Spleen (tissue), 11 donors: Measurements from ENCODE around the gene UNC93A. TPM values are rescaled to one million over a fixed set of nuclear protein-coding genes. Genes with fewer than 3 reads are reported as not detected.

Experiments used
- DNase-seq: peaks from one replicate; pipeline ENCODE4 v3.0.0-alpha.2; 2020
- H3K27ac ChIP-seq, 8 donors: fragments of 200-600 bp; sonication (generic) in 7 of 8; 1 replicate in 4 of 8; 2 replicates in 4 of 8; pipeline versions ENCODE4 v1.5.0 to v1.8.0; 2016 to 2021; ENCODE audit warnings: inconsistent platforms in 4 of 8, mild to moderate bottlenecking in 4 of 8, moderate library complexity in 1 of 8
- H3K27me3 ChIP-seq, 7 donors: fragments of 200-600 bp; sonication (generic) in 6 of 7; replicated peaks in 1 of 7; 1 replicate in 4 of 7; 2 replicates in 3 of 7; pipeline versions ENCODE4 v1.5.0 to v1.8.0; 2016 to 2021; ENCODE audit warnings: inconsistent platforms in 3 of 7, mild to moderate bottlenecking in 1 of 7
- H3K36me3 ChIP-seq, 6 donors: fragments of 200-600 bp; sonication (generic) in 5 of 6; 1 replicate in 4 of 6; 2 replicates in 2 of 6; pipeline versions ENCODE4 v1.5.0 to v1.8.0; 2016 to 2021; ENCODE audit warnings: inconsistent platforms in 2 of 6
- H3K4me1 ChIP-seq, 6 donors: fragments of 200-600 bp; sonication (generic) in 5 of 6; 1 replicate in 3 of 6; 2 replicates in 3 of 6; pipeline versions ENCODE4 v1.5.0 to v1.8.0; 2016 to 2021; ENCODE audit warnings: inconsistent platforms in 3 of 6
- H3K4me3 ChIP-seq, 8 donors: fragments of 200-600 bp; sonication (generic) in 7 of 8; 1 replicate in 4 of 8; 2 replicates in 4 of 8; pipeline versions ENCODE4 v1.5.0 to v1.8.0; 2016 to 2021; ENCODE audit warnings: inconsistent platforms in 4 of 8, mild to moderate bottlenecking in 4 of 8, moderate library complexity in 2 of 8
- H3K9me3 ChIP-seq, 8 donors: fragments of 200-600 bp; sonication (generic) in 7 of 8; 1 replicate in 4 of 8; 2 replicates in 4 of 8; pipeline versions ENCODE4 v1.5.0 to v1.8.0; 2016 to 2021; ENCODE audit warnings: inconsistent platforms in 4 of 8
- POLR2A ChIP-seq, 3 donors: fragments of 450-650 bp; IDR thresholded peaks; one replicate each; pipeline ENCODE4 v1.5.1; 2017; ENCODE audit warnings: antibody characterized with exemption in 3 of 3, mild to moderate bottlenecking in 1 of 3
- POLR2AphosphoS5 ChIP-seq, 3 donors: sonication (generic); formaldehyde crosslinking; IDR thresholded peaks; one replicate each; pipeline ENCODE4 v1.5.1; 2017; ENCODE audit warnings: antibody characterized with exemption in 3 of 3
- WGBS, 5 donors: extraction: QIAGEN DNeasy Blood & Tissue Kit in 3 of 5; methylation state at CpG; one replicate each; pipeline versions ENCODE4 v1.1.5 to v1.1.7; 2013 to 2018; 5-methylcytosine and 5-hydroxymethylcytosine counted together
- intact Hi-C: fragments of 100-400 bp; cut with DNase I; formaldehyde crosslinking; loops from one replicate; pipeline ENCODE4 v1.15.0; 2023; ENCODE audit warnings: low total_unique reads
- polyA plus RNA-seq, 3 donors: library from polyadenylated mRNA; stranded (reverse); fragments of 200-250 nt; gene quantifications; one replicate each; pipeline ENCODE4 v1.2.1, GENCODE V29; 2013
- total RNA-seq, 7 donors: library from RNA; depleted of rRNA in 3 of 7; stranded (reverse); fragments of >200 nt in 3 of 7; fragmentation: NEBNext Ultra II Directional in 4 of 7; extraction: Animal tissue kit (Norgen Biotek cat#: 25700) in 4 of 7; gene quantifications; one replicate each; pipeline versions ENCODE4 v1.1.0 to v1.2.1, GENCODE V29; 2016 to 2021
- TF ChIP-seq, protein P1 (sequence below), 11 experiments: fragments of 200-600 bp in 7 of 11; fragments of 450-650 bp in 4 of 11; sonication (generic) in 4 of 11; IDR thresholded peaks in 8 of 11; conservative IDR thresholded peaks in 3 of 11; 1 replicate in 7 of 11; 2 replicates in 4 of 11; pipeline versions ENCODE4 v1.4.0 to v1.8.0; 2016 to 2021; ENCODE audit warnings: antibody characterized with exemption in 11 of 11, inconsistent platforms in 4 of 11, mild to moderate bottlenecking in 1 of 11
- donor health status: healthy with polysubstance abuse.
- donor health status: DM: no; HTN: no; CAD: no; lungs with moderate emphysema.
- donor health status: DM: no; HTN: no; CAD: no.
- donor health status: Bipolar disorder and iron deficiency.
- donor health status: healthy.
- donor health status: DM: no; HTN: no; CAD: no.
- donor health status: DM: yes; HTN: yes; CAD: no.

Gene UNC93A
- total and polyA plus RNA-seq, 10 donors = not detected

DNA sequence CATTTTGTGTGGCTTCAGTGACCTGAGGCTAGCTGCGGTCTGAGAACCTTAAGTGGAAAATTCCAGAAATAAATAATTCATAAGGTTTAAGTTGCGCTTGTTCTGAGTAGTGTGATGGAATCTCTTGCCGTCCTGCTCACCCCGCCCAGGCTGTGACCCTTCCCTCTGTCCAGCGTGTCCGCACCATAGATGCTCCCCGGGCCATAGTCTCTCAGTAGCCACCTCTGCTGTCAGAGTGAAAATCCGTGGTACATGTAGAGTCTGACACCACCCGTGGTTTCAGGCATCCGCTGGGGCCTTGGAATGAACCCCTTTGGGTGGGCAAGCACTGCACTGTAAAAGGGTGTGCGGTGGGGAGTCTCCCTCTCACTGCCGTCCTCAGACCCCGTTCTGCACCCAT, 11.7 kb downstream of the UNC93A start:
- Histone ChIP-seq H3K27me3 (peaks cover 0 to 23% (median 0%) of the 10 kb centered on the region in 7 donors), H3K4me3 (no peak overlapping the region), H3K27ac (no peak overlapping the region), H3K9me3 (no peaks in the 10 kb centered on the region), H3K36me3 (no peaks in the 10 kb centered on the region), H3K4me1 (no peaks in the 10 kb centered on the region)
- DNase-seq = peak; percentile 27
- 73 to 90% (median 80%) methylated on average over 13 of the region's 13 CpGs for WGBS, 5 donors
- TF ChIP-seq POLR2A (IDR thresholded peaks at IDR 0.05) = no peak
- TF ChIP-seq POLR2AphosphoS5 (IDR thresholded peaks at IDR 0.05) = no peak
- TF ChIP-seq, protein P1, sequence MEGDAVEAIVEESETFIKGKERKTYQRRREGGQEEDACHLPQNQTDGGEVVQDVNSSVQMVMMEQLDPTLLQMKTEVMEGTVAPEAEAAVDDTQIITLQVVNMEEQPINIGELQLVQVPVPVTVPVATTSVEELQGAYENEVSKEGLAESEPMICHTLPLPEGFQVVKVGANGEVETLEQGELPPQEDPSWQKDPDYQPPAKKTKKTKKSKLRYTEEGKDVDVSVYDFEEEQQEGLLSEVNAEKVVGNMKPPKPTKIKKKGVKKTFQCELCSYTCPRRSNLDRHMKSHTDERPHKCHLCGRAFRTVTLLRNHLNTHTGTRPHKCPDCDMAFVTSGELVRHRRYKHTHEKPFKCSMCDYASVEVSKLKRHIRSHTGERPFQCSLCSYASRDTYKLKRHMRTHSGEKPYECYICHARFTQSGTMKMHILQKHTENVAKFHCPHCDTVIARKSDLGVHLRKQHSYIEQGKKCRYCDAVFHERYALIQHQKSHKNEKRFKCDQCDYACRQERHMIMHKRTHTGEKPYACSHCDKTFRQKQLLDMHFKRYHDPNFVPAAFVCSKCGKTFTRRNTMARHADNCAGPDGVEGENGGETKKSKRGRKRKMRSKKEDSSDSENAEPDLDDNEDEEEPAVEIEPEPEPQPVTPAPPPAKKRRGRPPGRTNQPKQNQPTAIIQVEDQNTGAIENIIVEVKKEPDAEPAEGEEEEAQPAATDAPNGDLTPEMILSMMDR (IDR thresholded peaks at IDR 0.05 in 8 of 11, conservative IDR thresholded peaks at IDR 0.05 in 3 of 11) = no peak
- intact Hi-C loops = no loop called here

DNA sequence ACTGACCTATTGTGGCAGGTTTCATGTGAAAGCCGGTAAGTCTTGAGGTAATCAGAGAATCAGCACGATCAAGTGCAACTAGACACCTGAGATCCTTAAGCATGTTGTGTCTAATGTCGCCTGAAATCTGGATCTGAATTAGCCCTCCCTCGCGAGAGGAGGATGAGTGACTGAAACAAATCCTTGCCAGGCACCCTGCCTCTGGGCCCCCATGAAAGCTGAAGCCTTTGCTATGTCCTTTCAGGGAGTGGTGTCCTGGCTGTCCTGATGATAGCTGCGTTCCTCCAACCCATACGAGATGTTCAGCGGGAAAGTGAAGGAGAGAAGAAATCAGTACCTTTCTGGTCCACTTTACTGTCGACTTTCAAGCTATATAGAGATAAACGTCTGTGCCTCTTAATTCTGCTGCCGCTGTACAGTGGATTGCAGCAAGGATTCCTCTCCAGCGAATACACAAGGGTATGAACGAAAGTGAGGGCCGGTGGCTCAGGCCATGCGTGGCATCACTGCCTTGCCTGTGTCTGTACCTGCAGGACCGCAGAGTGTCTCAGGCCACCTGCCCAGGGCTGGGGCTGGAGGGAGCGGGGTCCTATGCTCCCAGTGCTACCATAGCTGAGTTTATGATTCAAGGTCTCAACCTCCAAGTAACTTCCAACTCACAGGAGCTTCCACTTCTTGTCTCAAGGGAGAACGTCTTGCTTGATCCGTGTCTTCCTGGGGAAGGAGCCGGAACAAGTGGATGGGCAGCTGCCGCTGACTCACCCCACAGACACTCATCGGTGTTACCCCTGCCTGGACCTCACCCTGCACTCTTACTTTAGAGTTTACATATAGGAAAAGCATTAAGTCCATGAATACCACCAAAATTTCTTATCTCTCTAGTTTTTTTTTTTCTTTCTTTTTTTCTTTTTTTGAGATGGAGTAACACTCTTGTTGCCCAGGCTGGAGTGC, 12.8 kb downstream of the UNC93A start:
- no peak overlapping the region for H3K27ac ChIP-seq
- no peaks in the 10 kb centered on the region for H3K36me3 ChIP-seq
- peaks cover 0 to 23% (median 0%) of the 10 kb centered on the region in 7 donors for H3K27me3 ChIP-seq
- TF ChIP-seq POLR2A (IDR thresholded peaks at IDR 0.05) = no peak
- TF ChIP-seq, protein P1 (IDR thresholded peaks at IDR 0.05 in 8 of 11, conservative IDR thresholded peaks at IDR 0.05 in 3 of 11) = no peak
- TF ChIP-seq POLR2AphosphoS5 (IDR thresholded peaks at IDR 0.05) = no peak
- intact Hi-C loops = no loop called here
- DNase-seq = no peak
- no peak overlapping the region for H3K4me3 ChIP-seq
- no peaks in the 10 kb centered on the region for H3K4me1 ChIP-seq
- WGBS, 5 donors = 83 to 90% (median 86%) methylated on average over 22 of the region's 22 CpGs
- no peaks in the 10 kb centered on the region for H3K9me3 ChIP-seq

DNA sequence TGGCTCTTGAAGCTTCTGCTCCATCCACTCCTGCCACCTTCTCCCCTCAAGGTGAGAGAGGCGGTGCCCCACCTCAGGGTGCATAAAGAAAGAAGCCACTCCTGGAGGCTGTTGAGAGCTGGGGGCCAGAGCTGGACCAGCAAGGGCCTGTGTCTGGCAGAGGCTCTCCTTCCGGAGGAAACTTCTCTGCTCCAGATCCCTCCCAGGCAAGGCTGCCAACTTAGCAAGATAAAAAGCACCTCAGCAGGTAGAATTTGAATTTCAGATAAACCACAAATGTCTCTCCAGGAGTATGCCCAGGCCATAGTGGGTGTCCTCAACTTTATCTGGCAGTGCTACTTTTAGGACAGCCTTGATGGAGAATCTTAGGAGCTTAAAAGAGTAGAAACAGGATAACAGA, 13.8 kb downstream of the UNC93A start:
- no peaks in the 10 kb centered on the region for H3K36me3 ChIP-seq
- H3K4me1 ChIP-seq = no peaks in the 10 kb centered on the region
- intact Hi-C loops = no loop called here

DNA sequence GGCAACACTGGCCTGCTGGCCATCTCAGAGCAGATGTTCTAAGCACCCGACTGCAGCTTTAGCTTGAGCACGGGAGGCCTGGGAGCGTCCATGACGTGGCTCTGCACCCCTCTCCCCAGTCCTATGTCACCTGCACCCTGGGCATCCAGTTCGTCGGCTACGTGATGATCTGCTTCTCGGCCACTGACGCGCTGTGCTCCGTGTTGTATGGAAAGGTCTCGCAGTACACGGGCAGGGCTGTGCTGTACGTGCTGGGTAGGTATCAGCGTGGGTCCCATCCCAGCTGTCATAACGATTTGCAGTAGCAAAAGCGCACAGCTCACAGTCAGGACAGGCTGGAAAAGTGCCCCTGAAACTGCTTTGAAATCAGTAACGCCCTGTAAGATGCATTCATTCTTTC, 14.7 kb downstream of the UNC93A start:
- intact Hi-C loops = no loop called here
- 83 to 88% (median 85%) methylated on average over 16 to 18 of the region's 18 CpGs for WGBS, 5 donors

More for the DNA sequence above, 13.8 kb downstream of the UNC93A start:
- WGBS, 5 donors = 82 to 93% (median 85%) methylated on average over 2 of the region's 2 CpGs
- Histone ChIP-seq H3K27ac (no peak overlapping the region), H3K27me3 (peaks cover 0 to 23% (median 0%) of the 10 kb centered on the region in 7 donors), H3K4me3 (no peak overlapping the region), H3K9me3 (no peaks in the 10 kb centered on the region)
- no peak for DNase-seq
- TF ChIP-seq POLR2AphosphoS5 (IDR thresholded peaks at IDR 0.05) (no peak), POLR2A (IDR thresholded peaks at IDR 0.05) (no peak)
- TF ChIP-seq, protein P1 (IDR thresholded peaks at IDR 0.05 in 8 of 11, conservative IDR thresholded peaks at IDR 0.05 in 3 of 11) = no peak

More for the DNA sequence above, 14.7 kb downstream of the UNC93A start:
- no peak overlapping the region for H3K4me3 ChIP-seq
- no peaks in the 10 kb centered on the region for H3K9me3 ChIP-seq
- no peaks in the 10 kb centered on the region for H3K4me1 ChIP-seq
- DNase-seq = no peak
- no peak overlapping the region for H3K27ac ChIP-seq
- peaks cover 0 to 23% (median 0%) of the 10 kb centered on the region in 7 donors for H3K27me3 ChIP-seq
- no peaks in the 10 kb centered on the region for H3K36me3 ChIP-seq
- TF ChIP-seq, protein P1 (IDR thresholded peaks at IDR 0.05 in 8 of 11, conservative IDR thresholded peaks at IDR 0.05 in 3 of 11) = no peak
- no peak for TF ChIP-seq POLR2AphosphoS5 (IDR thresholded peaks at IDR 0.05)
- TF ChIP-seq POLR2A (IDR thresholded peaks at IDR 0.05) = no peak
